Endometrial microvascular endothelial cells (primary cell): ENCODE data around the gene MYRF. TPM values are rescaled to one million over a fixed set of nuclear protein-coding genes. Genes with fewer than 3 reads are reported as not detected.

Experiments
- in situ Hi-C: cut with HindIII; loops from 2 replicates; pipeline ENCODE4 v1.10.0; 2017; ENCODE audit warnings: low sequenced_read_pairs, low pct_unique_long_range_greater_than_20kb; ENCODE audit errors: inconsistent ontology term
- total RNA-seq: library from RNA; depleted of rRNA; stranded (reverse); fragments of >200 nt; gene quantifications from one replicate; pipeline ENCODE4 v1.2.3, GENCODE V29; 2015; ENCODE audit errors: inconsistent ontology term

MYRF gene
- total RNA-seq, 1 donor from 2014 or later: 13.7 TPM

- in situ Hi-C loops: loop anchor here (25.0 kb wide), 1 partner anchor 304 kb away; no protein-coding TSS in a partner anchor
Observed at GRCh38 chr11:61782841-61783240, 30.4 kb downstream of the MYRF start.

DNA sequence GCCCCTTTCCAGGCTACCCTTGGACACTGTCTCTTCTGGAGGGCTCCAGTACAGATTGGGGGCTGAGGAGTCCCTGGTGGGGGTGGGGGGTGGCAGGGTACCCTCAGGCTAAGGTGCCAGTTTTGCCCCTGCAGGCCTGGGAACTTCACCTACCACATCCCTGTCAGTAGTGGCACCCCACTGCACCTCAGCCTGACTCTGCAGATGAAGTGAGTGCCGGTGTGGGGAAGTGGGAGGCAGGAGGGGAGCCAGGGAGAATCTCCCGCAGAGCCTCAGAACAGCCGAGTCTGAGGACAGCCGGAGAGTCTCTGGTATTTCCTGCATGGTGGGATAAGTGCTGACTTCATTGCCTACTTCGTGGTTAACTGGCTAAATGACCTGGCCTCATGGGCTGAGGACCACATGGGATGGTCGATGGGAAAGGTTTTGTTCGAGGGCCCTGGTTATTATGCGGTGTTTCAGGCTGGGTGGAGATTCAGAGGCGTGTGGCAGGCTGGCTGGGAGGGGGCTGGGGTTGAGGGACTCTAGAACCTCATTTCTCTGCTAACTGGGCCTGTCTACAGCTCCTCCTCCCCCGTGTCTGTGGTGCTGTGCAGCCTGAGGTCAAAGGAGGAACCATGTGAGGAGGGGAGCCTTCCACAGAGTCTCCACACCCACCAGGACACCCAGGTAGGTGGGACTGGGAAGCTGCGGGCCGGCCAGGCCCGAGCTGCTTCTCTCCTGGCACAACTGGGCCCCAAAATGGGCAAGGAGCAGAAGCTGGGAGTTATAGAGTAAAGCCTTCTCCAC is 31.5 kb downstream of the MYRF start:
- in situ Hi-C loops: loop anchor here (25.0 kb wide), 1 partner anchor 303 kb away; no protein-coding TSS in a partner anchor

DNA sequence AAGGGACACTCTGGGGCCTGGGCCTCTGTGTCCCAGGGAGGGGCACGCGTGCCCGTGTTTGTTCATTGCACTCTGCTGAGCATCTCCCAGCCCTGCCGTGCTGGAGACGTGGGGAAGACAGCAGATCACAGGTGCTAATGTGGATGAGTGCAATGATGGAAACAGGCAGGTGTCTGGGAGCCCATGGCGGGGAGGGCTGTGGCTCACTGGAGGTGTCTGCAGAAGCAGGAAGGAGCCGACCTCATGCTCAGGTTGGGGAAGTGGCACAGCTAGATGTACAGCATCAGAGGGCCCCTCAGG is 32.0 kb downstream of the MYRF start:
- in situ Hi-C loops: loop anchor here (25.0 kb wide), 1 partner anchor 303 kb away; no protein-coding TSS in a partner anchor

DNA sequence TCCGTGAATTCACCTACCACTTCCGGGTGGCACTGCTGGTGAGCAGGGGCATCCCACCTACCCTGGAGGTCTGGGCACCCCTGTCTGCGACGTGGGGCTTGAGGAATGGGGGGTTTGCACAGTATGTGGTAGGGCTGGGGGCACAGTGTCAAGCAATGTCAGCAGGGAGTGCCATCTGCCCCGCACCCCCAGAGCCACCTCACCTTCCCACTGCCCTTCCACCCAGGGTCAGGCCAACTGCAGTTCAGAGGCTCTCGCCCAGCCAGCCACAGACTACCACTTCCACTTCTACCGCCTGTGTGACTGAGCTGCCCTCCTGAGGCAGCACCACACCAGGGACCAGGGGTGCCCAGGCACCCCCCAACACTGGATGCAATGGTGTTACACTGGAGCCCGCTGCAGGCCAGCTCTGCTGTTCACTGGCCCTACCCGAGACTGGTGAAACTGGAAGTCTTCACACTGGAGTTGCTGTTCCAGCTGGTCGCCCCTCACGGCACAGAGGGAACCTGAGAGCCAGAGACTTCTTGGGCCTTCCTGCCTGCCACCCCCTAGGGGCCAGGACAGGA is 33.5 kb downstream of the MYRF start:
- in situ Hi-C loops: loop anchor here (25.0 kb wide), 1 partner anchor 301 kb away; no protein-coding TSS in a partner anchor

GRCh38 chr11:61787928-61788491 is 35.6 kb downstream of the MYRF start:
- in situ Hi-C loops: loop anchor here (25.0 kb wide), 1 partner anchor 299 kb away; no protein-coding TSS in a partner anchor

GRCh38 chr11:61791737-61792309 is 39.4 kb downstream of the MYRF start:
- in situ Hi-C loops: loop anchor here (25.0 kb wide), 1 partner anchor 295 kb away; no protein-coding TSS in a partner anchor

DNA sequence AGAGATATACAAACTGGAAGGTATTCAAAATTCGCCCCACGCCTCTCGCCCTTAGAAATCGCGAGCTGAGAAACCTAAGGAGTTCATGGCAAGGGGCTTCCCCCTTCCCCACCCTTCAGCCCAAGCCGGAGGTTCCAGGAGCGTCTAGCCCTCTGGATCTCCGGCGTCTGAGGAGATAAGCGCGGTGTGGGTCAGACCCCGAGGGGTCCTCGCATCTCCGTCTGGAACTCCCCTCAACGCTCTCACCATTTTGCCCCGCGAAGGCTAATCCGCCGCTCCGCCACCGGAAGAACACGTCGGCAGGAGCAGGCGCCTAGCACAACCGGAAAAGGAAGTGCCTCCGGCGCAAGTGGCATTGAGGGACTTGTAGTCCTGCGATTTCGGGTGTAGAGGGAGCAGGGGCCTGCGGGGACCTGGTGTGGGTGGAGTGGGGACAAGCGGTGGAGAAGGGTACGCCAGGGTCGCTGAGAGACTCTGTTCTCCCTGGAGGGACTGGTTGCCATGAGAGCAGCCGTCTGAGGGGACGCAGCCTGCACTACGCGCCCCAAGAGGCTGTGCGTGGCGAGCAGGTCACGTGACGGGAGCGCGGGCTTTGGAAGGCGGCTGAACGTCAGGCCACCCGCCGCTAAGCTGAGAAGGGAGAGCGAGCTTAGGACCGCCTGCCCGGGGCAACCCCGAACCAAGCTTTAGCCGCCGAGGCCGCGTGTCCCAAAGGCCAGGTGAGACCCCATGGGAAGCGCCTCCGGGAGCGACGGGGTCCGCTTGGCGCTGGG is 40.1 kb downstream of the MYRF start, which contains the start of the genes FEN1 and TMEM258:
TSS of gene FEN1 (plus strand) at position 602 of the 773 bp plus-strand sequence. CDS start 2,451 bp downstream, outside the sequence.
TSS of gene TMEM258 (minus strand) at position 290 of the 773 bp plus-strand sequence. CDS start at position 249, 41 bp downstream.
- in situ Hi-C loops: loop anchor here (25.0 kb wide), 1 partner anchor 295 kb away; no protein-coding TSS in a partner anchor

- in situ Hi-C loops: loop anchor here (25.0 kb wide), 1 partner anchor 294 kb away; no protein-coding TSS in a partner anchor
Observed at GRCh38 chr11:61793083-61793828, 40.8 kb downstream of the MYRF start.

DNA sequence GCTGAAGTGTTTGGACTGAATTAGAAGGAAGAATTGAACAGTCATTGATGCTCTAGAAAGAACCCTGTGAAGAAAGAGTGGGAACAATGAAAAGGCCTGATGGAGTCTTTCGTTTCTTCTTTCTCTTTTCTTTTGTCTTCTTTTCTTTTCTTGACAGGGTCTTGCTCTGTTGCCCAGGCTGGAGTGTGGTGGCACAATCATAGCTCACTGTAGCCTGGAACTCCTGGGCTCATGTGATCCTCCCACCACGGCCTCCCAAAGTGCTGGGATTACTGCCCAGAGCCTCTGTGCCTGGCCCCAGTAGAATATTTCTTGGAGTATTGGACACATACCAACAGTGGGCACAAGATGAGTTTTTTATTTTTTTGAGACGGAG is 41.4 kb downstream of the MYRF start:
- in situ Hi-C loops: loop anchor here (25.0 kb wide), 1 partner anchor 293 kb away; no protein-coding TSS in a partner anchor

GRCh38 chr11:61794579-61794978 is 42.1 kb downstream of the MYRF start:
- in situ Hi-C loops: loop anchor here (25.0 kb wide), 1 partner anchor 293 kb away; no protein-coding TSS in a partner anchor

GRCh38 chr11:61795459-61795858 is 43.0 kb downstream of the MYRF start:
- in situ Hi-C loops: loop anchor here (25.0 kb wide), 1 partner anchor 292 kb away; no protein-coding TSS in a partner anchor

DNA sequence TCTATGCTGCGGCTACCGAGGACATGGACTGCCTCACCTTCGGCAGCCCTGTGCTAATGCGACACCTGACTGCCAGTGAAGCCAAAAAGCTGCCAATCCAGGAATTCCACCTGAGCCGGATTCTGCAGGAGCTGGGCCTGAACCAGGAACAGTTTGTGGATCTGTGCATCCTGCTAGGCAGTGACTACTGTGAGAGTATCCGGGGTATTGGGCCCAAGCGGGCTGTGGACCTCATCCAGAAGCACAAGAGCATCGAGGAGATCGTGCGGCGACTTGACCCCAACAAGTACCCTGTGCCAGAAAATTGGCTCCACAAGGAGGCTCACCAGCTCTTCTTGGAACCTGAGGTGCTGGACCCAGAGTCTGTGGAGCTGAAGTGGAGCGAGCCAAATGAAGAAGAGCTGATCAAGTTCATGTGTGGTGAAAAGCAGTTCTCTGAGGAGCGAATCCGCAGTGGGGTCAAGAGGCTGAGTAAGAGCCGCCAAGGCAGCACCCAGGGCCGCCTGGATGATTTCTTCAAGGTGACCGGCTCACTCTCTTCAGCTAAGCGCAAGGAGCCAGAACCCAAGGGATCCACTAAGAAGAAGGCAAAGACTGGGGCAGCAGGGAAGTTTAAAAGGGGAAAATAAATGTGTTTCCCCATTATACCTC is 43.6 kb downstream of the MYRF start:
- in situ Hi-C loops: loop anchor here (25.0 kb wide), 1 partner anchor 291 kb away; no protein-coding TSS in a partner anchor

DNA sequence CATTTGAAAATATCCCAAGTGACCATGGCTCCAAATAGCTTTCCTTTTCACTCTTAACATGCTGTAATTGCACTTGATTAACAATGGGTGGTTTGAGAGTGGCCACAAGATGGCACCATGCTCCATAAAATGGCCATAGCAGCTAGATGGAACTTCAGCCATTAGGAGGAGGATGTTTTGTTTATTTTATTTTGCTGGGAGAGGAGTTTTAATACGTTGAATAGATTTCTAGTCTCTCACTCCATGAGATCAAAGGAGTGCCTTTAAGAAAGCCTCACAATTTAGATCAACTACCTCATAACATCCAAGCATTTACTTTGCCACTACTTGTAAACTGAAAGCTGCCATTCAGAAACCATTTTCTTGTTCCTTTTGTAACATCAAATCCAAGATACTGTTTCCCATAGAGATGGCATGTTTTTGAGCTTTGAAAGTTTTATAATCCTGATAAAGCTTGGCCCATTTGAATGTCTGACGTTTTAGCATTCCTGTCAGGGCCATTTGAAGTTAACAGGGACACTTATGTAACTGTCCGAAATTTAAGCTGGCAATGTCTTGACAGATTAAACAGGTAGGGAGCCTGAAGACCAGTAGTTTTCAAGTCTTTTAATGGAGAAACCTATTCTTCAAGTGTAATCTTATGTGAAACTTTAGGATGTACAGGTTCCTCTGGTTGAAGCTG is 45.0 kb downstream of the MYRF start:
- in situ Hi-C loops: loop anchor here (25.0 kb wide), 1 partner anchor 290 kb away; no protein-coding TSS in a partner anchor

DNA sequence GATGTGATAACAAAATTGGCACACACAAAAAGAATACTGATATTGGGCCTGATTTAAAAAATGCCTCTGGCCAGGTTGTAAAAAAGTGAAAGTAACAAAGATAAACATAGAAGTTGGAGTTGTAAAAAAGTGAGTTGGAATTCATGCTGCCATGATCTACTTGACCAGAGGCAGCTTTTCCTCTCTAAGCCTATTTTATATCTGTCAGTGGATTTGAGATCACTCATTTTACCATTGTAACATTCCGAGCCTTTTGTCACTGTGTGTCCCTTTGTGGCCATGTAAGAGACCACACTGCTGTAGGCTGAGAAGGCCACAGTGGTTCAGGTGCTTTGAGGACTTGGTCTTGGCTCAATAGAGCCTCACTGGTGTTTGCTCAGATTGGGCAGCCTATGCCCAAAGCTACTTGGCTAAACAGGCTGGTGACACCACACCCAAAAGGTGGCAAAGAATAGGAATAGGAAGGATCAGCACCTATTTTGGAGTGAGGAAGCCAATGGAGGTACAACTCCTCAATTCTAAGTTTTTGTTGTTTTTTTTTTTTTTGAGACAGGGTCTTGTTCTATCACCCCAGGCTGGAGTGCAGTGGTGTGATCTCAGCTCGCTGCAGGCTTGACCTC is 47.3 kb downstream of the MYRF start:
- in situ Hi-C loops: loop anchor here (25.0 kb wide), 1 partner anchor 288 kb away; no protein-coding TSS in a partner anchor

GRCh38 chr11:61800331-61801281 is 48.2 kb downstream of the MYRF start:
- in situ Hi-C loops: no loop called here
